Measurements from ENCODE around the gene CDC6. TPM values are rescaled to one million over a fixed set of nuclear protein-coding genes. Genes with fewer than 3 reads are reported as not detected.

The CDC6 gene
- total RNA-seq, 2 donors from 2014 or later = 1.2 to 2.7 TPM

DNA sequence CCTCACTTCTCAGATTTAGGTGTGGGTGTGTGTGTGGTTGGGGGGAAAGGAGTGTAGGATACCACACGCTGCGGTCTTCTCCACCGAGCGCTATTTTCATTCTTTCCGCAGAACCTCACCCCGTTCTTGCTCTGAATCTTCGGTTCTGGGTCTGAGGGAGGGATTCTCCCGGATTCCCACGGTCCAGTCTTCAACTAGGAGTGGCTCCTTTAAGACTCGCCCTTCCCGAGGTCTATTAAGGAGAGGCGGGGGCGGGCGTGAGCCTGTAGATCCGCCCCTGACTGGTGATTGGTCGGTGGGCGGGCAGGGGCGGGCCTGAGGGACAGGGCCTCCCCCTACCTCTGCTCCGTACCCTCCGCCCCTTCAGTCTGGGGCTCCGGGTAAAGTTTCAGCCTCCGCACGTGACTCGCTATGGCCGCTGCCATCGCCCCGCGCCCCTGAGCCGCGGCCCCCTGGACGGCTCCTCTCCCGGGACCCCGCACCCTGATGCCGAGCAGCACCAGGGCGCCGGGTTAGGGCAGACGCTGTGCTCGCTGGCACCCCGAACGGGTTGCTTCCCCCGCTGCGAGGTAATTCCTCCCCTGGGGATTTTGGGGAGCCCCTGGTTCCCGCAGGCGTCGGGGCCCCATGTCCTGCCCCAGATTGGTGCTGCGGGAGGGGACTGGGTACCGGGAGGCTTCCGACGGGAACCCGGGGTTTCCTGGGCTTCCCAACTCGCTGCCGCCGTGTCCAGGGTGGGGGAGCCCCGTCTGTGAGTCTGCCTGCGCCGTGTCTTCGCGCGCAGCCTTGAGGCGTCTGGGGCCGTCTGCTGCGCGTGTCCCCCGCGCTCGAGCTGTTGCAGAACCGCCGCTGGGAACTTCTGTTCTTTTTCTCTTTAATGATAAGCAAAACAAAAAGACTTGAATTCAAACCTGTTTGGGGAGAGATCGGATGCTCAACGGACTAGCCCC, 30.5 kb downstream of the CDC6 start:
- peak; percentile 84 to 90 (median 88) for DNase-seq
- H3K27me3 Mint-ChIP-seq = no peaks in the 10 kb centered on the region
- peaks cover 66% of the 10 kb centered on the region for H3K4me1 Mint-ChIP-seq
- H3K4me3 Mint-ChIP-seq = peak overlapping the region; percentile 96
- peaks cover 8% of the 10 kb centered on the region for H3K36me3 Mint-ChIP-seq (ENCODE audit: low read depth)
- ATAC-seq = peak; percentile 64
- H3K27ac Mint-ChIP-seq = peak overlapping the region; percentile 99
- no peaks in the 10 kb centered on the region for H3K9me3 ChIP-seq (ENCODE audit: control insufficient read depth, low read length, poor library complexity, severe bottlenecking)

DNA sequence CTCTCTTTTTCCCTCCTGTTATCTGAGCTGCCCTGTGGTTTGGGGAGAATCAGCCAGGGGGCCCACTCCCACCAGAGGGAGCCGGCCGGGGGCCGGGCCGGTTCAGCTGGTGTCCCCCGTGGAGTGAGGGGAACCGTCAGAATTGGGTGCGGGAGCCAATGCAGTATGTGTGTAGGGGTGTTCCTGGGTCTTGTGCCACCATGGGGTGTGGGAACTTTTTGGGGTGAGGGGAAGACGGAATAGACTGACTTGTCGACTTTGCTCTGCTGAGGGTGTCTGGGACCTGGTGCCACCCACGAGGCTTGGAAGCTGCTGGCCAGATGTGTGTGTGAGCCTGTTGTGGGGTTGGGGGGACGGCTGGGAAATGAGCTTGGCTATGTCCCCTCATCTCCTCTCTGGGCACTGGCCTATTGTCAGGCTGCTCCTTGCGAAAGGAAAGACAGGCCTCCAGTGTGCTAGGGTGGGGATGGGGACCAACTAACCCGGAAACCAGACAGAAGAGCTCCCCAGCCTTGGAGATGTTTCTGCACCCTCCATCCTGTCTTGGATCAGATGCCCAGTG, 31.2 kb downstream of the CDC6 start:
- Mint-ChIP-seq H3K4me3 (peak overlapping the region; percentile 96), H3K27ac (peak overlapping the region; percentile 99), H3K36me3 (ENCODE audit: low read depth) (peaks cover 8% of the 10 kb centered on the region), H3K27me3 (no peaks in the 10 kb centered on the region), H3K4me1 (peaks cover 69% of the 10 kb centered on the region)
- no peaks in the 10 kb centered on the region for H3K9me3 ChIP-seq (ENCODE audit: control insufficient read depth, low read length, poor library complexity, severe bottlenecking)
- no peak for DNase-seq
- ATAC-seq = no peak

DNA sequence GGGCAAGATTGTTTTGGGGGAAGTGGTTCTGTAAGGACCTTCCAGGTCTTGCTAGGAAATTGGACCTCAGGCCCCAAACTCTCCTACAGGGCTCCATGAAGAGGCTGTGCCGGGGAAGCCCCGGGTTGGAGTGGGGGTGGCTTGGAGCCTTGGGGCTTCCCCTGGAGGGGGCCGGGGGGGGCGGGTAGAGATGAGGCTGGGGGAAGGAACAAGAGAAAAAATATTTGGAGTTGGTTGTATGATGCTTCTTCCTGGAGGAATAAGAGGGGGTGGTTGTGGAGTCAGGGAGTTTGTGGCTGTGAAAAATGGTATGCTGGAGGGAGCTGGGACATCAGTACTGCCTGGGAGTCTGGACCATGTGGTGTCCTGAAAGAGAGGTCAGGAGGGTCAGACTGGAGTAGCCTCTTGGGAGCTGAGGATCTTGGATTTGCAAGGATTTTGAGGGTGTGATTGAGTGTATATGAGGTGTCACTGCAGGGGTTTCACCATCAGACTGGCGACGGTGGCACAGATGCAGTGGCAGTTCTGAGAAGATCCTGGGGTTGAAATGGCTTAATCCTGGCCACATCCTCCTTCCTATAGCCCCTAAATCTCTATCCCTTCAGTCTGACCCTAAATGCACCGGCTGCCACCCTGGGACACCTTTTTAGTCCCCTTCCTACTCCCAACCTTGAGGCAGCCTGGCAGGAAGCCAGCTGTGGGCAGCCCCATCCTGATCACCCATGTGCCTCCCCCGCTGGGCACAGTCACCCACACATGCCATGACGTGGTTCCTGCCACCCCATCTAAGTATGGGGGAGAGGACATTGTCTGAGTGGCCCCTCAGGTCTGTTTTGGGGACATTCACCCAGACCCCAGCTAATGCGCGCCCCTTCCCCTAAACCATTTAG, 32.2 kb downstream of the CDC6 start:
- Mint-ChIP-seq H3K4me3 (peak overlapping the region; percentile 96), H3K27me3 (no peaks in the 10 kb centered on the region), H3K36me3 (ENCODE audit: low read depth) (peaks cover 8% of the 10 kb centered on the region), H3K27ac (peak overlapping the region; percentile 99), H3K4me1 (peaks cover 68% of the 10 kb centered on the region)
- ATAC-seq (peak; percentile 17), DNase-seq (peak; percentile 79 to 83 (median 80))
- no peaks in the 10 kb centered on the region for H3K9me3 ChIP-seq (ENCODE audit: control insufficient read depth, low read length, poor library complexity, severe bottlenecking)

DNA sequence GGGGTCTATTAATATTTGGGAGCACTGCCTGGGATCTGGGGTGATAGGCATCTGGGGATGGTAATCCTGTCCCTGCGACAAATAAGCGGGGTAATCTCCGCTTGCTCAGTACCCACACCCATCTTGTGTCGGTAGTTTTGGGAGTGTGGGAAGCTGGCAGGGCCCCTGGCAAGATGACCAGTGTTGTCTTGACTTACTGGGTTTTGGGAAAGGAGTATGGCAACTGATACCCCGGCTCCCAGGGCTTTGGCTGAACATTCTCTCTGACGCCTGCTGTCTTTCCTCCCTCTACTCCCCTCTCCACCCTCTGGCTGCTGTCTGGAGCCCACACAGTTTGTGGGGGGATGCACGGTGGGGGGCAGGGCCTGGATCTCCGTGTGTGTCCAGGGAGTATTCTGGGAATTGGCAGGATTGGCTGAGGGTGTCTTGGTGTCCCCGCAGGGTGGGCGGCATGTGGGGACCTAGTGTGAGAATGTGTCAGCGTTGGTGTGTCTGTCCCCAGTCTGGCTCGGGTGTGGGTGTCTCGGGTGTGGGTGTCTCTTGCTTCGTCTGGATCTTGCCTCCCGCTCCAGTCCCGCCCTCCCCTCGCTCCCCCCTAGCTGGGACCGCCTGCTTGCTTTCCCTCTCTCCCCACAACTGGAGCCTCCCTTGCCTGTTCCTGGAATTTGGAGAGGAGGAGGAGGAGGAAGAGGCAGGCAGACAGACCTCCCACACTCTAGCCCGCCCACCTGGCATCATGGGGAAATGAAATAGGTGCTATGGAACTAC, 33.3 kb downstream of the CDC6 start:
- peak overlapping the region; percentile 99 for H3K27ac Mint-ChIP-seq
- peaks cover 8% of the 10 kb centered on the region for H3K36me3 Mint-ChIP-seq (ENCODE audit: low read depth)
- peaks cover 68% of the 10 kb centered on the region for H3K4me1 Mint-ChIP-seq
- DNase-seq = peak; percentile 45 to 58 (median 54)
- no peak for ATAC-seq
- peak overlapping the region; percentile 96 for H3K4me3 Mint-ChIP-seq
- no peaks in the 10 kb centered on the region for H3K9me3 ChIP-seq (ENCODE audit: control insufficient read depth, low read length, poor library complexity, severe bottlenecking)
- H3K27me3 Mint-ChIP-seq = no peaks in the 10 kb centered on the region

DNA sequence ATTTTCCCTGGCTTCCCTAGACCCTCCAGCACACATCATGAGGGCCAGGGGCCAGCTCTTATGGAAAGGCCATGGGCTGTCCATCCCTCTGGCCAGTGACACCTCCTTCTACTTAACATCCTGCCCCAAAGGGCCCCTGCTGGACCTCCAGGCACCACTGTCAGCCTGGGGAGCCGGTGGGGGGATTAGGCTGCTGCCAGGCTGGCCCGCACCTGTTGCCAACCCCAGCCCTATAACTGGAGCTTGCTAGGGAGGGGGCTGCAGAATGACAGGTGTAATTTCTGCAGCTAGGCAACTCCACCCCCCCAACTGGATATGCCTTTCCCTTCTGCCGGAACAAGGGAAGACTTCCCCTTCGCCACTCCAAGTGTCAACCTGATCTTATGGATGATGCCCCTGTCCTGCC, 33.8 kb downstream of the CDC6 start:
- H3K4me1 Mint-ChIP-seq = peaks cover 69% of the 10 kb centered on the region
- H3K36me3 Mint-ChIP-seq (ENCODE audit: low read depth) = peaks cover 8% of the 10 kb centered on the region
- no peaks in the 10 kb centered on the region for H3K27me3 Mint-ChIP-seq
- no peaks in the 10 kb centered on the region for H3K9me3 ChIP-seq (ENCODE audit: control insufficient read depth, low read length, poor library complexity, severe bottlenecking)
- DNase-seq (no peak), ATAC-seq (no peak)
- peak overlapping the region; percentile 96 for H3K4me3 Mint-ChIP-seq
- peak overlapping the region; percentile 99 for H3K27ac Mint-ChIP-seq

DNA sequence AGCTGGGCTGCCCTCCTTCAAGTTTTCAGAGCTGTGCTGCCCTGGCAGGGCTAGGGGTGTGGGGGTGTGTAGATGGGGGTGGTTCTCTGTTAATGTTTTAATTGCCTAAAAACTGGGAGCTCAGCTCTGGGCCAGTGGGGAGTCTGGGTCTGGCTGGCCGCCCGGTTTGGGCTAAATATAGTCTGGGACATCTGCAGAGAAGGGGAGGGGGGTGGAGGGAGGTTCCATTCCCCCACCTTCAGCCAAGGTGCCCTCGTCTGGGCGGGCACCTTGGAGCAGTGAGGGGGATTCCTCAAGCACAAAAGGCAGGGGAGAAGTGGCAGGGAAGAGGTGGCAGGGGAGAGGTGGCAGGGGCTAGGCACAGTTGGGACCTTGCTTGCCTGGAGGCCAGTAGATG, 34.3 kb downstream of the CDC6 start:
- H3K4me1 Mint-ChIP-seq = peaks cover 71% of the 10 kb centered on the region
- no peak for DNase-seq
- peaks cover 8% of the 10 kb centered on the region for H3K36me3 Mint-ChIP-seq (ENCODE audit: low read depth)
- H3K27ac Mint-ChIP-seq = peak overlapping the region; percentile 99
- H3K27me3 Mint-ChIP-seq = no peaks in the 10 kb centered on the region
- no peak for ATAC-seq
- H3K4me3 Mint-ChIP-seq = peak overlapping the region; percentile 96
- no peaks in the 10 kb centered on the region for H3K9me3 ChIP-seq (ENCODE audit: control insufficient read depth, low read length, poor library complexity, severe bottlenecking)

DNA sequence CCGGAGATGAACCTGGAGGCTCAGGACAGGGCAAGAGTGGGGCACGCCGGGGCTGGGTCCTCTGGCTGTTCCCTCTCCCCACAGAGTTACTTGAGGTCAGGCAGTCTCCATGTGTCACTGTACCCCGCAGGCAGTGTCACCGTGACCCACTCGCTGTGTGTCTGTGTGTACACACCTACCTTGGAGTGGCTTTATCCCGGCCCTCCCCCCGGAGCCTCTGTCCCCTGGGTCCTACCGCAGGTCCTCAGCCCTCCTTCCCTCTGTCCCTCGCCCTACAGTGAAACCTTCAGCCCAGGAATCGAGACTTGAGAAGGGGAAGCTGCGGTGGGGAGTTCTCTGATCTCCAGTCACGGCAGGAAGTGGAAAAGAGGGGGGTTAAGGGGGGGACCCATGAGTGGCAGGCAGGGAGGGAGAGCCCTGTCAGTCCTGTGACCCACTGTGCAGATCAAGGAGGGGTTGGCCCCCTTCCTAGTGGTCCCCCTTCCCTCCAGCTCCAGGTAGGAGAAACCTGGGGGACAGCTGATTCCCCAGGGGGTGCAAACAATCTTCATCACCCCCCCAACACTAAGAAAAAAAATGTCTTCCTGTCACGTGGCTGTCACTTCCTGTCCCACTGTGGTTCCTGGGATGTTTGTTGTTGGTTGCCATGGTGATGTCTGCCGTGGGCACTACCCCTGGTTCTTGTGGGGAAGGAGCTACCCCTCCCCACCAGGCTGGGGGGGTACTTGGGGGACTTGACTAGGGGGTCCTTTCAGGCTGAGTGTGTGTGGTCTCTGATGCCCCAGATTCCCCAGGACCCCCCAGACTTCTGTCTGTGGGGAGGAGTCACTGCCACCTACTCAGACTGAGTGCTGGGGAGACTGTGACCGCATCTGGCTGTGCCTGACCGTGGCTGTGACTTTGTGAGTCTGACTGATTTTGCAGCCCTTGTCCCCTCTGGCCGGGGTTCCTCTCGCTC, 35.0 kb downstream of the CDC6 start:
- DNase-seq (peak; percentile 73 to 86 (median 86)), ATAC-seq (peak; percentile 40)
- Mint-ChIP-seq H3K27me3 (no peaks in the 10 kb centered on the region), H3K27ac (peak overlapping the region; percentile 99), H3K36me3 (ENCODE audit: low read depth) (peaks cover 8% of the 10 kb centered on the region), H3K4me1 (peaks cover 74% of the 10 kb centered on the region), H3K4me3 (peak overlapping the region; percentile 96)
- H3K9me3 ChIP-seq (ENCODE audit: control insufficient read depth, low read length, poor library complexity, severe bottlenecking) = no peaks in the 10 kb centered on the region

DNA sequence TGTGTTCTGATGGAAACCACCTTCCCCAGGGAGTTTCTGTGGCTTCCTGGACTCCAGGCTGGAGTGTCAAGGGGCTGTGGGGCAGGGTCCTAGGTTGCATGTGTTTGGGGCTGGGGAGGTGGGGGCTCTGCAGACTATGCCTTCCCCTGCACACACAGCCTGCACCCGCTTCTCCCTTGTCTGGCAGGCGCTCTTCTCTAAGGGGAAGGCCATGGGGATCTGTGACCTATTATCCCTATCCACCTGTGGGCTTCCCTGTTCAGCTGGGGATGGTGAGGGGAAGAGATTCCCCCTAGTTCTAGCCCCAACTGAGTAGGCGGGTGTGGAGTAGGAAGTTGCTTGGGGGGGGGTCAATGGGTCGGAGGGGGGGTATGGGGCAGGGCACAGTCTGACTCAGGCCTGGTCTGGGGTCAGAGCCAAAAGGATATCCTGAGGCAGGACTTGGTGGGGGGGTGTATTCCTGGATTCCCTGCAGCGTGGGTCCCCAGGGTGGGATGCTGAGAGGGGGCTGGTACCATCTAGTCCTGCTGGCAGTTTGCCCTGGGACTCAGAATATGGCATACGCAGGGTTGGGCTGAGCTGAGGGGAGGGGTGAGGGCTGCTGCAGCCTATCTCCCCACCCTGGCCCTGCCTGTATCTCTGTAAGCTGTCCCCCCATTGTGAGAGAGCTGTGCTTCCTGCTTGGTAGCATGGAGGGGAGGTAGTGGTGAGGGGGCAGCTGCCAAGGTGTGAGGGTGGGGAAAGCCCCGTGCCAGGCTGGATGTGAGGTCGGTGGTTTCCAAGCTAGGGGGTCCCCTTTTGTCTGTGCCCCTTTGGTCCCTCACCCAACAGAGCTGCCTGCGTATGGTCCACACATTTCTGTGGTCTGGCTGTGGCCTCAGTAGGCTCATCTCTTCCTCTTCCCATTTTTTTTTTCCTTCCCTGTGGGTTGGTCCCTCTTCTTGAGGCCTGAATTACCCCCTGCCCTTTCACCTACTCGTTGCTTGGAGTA, 36.0 kb downstream of the CDC6 start:
- Mint-ChIP-seq H3K27me3 (no peaks in the 10 kb centered on the region), H3K36me3 (ENCODE audit: low read depth) (peaks cover 9% of the 10 kb centered on the region), H3K27ac (peak overlapping the region; percentile 99), H3K4me1 (peaks cover 77% of the 10 kb centered on the region), H3K4me3 (peak overlapping the region; percentile 96)
- H3K9me3 ChIP-seq (ENCODE audit: control insufficient read depth, low read length, poor library complexity, severe bottlenecking) = no peaks in the 10 kb centered on the region
- ATAC-seq = peak; percentile 53
- DNase-seq = peak; percentile 78 to 88 (median 78)

DNA sequence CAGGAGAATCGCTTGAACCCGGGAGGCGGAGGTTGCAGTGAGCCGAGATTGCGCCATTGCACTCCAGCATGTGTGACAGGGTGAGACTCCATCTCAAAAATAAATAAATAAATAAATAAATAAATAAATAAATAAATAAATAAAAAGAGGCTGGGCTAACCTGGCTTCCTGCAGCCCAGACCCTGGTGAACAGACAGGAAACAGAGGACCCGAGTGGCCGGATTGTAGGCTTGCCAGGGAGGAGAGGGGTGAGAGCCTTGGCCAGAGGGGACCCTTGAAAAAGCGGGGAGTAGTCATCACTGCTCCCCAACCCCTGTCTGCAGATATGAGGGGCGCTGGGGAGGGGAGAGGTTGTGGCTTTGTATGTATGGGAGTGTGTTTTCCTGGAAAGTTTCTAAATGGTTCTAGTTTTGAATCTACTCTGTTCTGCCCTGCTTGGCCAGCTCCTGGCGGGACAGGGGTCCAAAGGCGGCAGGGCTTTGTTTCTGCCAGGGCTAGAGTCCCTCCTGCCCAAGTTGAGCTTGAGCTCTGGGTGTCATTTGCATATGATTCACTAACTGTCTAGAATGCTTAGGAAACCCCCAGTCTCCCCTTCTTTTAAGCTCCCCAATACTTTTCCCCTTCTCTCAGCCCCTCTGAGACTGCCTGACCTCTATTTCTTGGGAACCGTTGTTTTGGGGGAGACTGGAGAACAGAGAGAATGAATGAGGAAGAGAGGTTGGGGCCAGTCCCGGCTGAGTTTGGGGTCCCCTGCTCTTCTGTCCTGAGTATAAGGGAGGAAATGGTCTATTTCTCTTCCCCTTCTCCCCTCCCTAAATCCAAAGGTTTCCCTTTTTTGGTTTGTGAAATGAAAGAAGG, 37.7 kb downstream of the CDC6 start:
- H3K9me3 ChIP-seq (ENCODE audit: control insufficient read depth, low read length, poor library complexity, severe bottlenecking) = no peaks in the 10 kb centered on the region
- H3K4me3 Mint-ChIP-seq = peak overlapping the region; percentile 96
- DNase-seq = peak in 1 of 3 donors; percentile 44
- H3K4me1 Mint-ChIP-seq = peaks cover 74% of the 10 kb centered on the region
- H3K27ac Mint-ChIP-seq = peak overlapping the region; percentile 99
- H3K27me3 Mint-ChIP-seq = no peaks in the 10 kb centered on the region
- peaks cover 6% of the 10 kb centered on the region for H3K36me3 Mint-ChIP-seq (ENCODE audit: low read depth)
- peak; percentile 6 for ATAC-seq

Measured in T-helper 17 cell (primary cell).